ENCODE data around the gene DUT. TPM values are rescaled to one million over a fixed set of nuclear protein-coding genes. Genes with fewer than 3 reads are reported as not detected.

The DUT gene
- total and polyA plus RNA-seq, 2 of the 8 experiments (the other 6 are each of a cell fraction or from before 2014, with no cell fraction given): 71.5 to 246 TPM

GRCh38 chr15:48330855-48331795 lies at the start of gene DUT (continued):
- TF ChIP-seq ASH2L (IDR thresholded peaks at IDR 0.05; ENCODE audit: low read length) (peak; percentile 15), RBBP5 (IDR thresholded peaks at IDR 0.05; ENCODE audit: borderline replicate concordance, low read depth, low read length) (peak; percentile 84), HDAC6 (IDR thresholded peaks at IDR 0.05; ENCODE audit: low read depth, low read length) (no peak), CBX8 (IDR thresholded peaks at IDR 0.05; ENCODE audit: borderline replicate concordance, low read depth, low read length) (no peak), TEAD4 (IDR thresholded peaks at IDR 0.05; ENCODE audit: low read depth, low read length) (0 out of 2 replicates have a peak, but pooled peaks have one; percentile 22), BRCA1 (IDR thresholded peaks at IDR 0.05; ENCODE audit: low read depth, low read length) (no peak), GABPA (IDR thresholded peaks at IDR 0.05; ENCODE audit: borderline replicate concordance, insufficient read depth, low read length) (no peak), RNF2 (IDR thresholded peaks at IDR 0.05; ENCODE audit: borderline replicate concordance, low read depth, low read length, missing control alignments, poor library complexity, severe bottlenecking) (no peak)

All from H1 (cell line).